GM20000 (cell line): ENCODE results near the gene CAMK1D.

Experiments
- DNase-seq: peaks from one replicate; pipeline ENCODE4 v3.0.0; 2012; ENCODE audit warnings: low spot score
- TF ChIP-seq, protein P1 (sequence below): IDR thresholded peaks from 2 replicates; pipeline ENCODE4 v1.5.1; 2012; ENCODE audit warnings: mild to moderate bottlenecking, control low read depth; ENCODE audit errors: extremely low read depth, missing control alignments

Gene CAMK1D

DNA sequence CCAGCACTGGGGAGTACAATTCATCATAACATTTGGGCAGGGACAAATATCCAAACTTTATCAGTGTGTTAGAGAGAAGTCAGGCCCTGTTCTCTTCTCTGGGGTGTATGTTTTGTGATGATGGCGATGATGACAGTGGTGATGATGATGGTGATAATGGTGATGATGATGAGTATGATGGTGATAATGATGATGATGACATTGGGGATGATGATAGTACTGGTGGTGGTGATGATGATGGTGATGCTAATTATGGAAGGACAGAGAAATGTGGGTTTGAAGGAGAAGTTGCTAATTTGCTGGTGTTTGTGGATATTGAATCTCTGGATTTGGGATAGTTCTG is 64.0 kb downstream of the CAMK1D start:
- TF ChIP-seq, protein P1, sequence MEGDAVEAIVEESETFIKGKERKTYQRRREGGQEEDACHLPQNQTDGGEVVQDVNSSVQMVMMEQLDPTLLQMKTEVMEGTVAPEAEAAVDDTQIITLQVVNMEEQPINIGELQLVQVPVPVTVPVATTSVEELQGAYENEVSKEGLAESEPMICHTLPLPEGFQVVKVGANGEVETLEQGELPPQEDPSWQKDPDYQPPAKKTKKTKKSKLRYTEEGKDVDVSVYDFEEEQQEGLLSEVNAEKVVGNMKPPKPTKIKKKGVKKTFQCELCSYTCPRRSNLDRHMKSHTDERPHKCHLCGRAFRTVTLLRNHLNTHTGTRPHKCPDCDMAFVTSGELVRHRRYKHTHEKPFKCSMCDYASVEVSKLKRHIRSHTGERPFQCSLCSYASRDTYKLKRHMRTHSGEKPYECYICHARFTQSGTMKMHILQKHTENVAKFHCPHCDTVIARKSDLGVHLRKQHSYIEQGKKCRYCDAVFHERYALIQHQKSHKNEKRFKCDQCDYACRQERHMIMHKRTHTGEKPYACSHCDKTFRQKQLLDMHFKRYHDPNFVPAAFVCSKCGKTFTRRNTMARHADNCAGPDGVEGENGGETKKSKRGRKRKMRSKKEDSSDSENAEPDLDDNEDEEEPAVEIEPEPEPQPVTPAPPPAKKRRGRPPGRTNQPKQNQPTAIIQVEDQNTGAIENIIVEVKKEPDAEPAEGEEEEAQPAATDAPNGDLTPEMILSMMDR, result no peak
- no peak for DNase-seq

DNA sequence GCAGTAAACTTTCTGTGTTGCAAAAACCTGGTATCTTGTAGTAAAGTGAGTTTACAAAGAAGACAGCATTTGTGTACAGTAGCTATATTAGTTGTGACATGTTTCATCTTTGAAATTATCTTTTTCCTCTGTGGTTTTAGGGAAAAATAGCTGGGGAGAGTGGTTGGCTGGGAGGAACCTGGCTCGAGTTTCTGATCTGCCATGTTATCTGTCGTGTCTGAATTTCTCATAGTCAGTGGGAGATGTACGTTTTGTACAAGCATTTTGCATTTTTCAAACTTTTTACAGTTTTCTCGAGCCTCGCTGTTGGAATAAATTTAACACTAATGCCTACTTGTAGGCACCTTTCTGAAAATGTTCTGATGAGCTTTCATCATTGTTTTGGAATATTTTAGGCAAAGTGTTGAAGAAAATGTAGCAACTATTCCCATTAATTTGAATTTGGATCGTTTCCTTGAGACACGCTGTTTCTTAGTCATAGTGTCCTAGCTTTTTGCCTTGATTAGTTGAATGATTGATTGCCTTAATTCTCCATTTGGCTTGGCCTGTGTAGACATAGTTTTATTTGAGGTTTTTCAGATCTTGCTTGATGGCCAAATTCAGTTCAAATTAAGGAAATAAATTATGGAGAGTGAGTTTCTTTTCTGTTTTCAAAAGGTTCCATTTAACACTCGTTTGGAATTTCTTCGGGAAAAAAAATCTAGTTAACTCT is 65.1 kb downstream of the CAMK1D start:
- DNase-seq, result no peak
- TF ChIP-seq, protein P1, result no peak

DNA sequence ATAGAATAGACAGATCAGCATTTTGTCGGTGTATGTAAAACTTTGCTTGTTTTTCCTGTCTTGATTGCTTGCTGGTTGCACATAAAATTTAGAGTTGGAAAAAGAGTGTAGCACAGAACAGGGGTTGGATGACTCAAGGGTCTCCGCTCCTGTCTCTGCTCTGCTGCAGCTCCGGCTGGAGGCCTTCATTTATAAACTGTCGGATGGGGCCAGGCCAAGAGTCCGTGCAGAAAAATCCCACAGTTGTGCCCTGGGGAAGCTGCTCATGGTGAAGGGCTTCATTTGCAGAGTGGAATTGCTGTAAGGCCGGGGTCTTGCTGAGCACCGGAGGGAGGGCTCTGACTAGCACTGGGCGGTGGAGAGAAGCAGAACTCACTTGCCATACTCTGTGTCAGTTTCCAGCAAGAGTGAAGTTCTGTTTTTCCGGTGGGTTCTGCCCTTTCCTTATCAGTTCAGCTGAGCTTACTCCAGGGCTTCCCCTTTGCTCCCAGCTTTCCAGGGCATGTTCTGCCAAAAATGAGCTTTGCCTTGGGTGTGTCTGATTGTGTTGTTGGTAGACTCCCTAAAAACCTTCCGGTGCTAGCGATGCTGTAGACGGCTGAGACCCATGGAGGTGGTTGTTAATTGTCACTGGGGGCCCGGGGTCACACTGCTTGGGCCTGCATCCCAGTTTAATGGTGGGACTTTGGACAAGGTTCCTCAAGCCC is 67.2 kb downstream of the CAMK1D start:
- TF ChIP-seq, protein P1, result no peak
- DNase-seq, result no peak

DNA sequence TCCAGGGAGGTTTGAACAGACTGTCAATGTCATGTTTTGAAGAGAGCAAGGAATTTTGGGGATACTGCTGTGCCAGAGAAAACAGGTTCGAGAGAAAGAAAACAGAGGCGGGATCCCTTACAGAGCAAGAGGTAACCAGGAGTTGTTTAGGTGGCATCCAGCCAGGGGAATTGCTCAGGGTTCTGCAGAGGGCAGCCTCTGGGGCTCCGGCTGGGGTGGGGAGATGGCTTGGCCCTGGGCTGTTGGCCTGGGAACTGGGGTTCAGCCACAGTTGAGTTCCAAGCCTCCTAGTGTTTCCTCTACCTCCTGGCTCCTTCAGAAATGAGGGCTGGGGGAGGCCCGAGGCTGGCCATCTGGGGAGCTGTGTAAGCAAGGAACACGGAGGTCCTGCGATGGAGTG is 68.0 kb downstream of the CAMK1D start:
- TF ChIP-seq, protein P1, result no peak
- no peak for DNase-seq

DNA sequence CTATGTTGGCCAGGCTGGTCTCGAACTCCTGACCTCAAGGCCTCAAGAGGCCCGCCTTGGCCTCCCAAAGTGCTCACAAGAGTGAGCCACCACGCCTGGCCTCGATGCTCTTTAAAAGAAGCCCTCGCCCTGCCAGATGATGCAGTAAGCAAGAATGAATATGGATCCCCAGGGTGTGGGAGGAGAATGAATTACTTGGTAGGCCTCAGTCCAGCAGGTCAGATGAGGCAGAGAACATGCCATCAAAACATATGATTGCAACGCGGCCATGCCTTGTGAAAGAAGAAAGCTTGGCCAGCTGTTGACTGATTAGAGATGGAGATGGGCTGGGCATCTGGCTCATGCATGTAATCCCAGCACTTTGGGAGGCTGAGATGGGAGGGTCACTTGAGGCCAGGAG is 68.7 kb downstream of the CAMK1D start:
- TF ChIP-seq, protein P1, result no peak
- DNase-seq, result no peak

DNA sequence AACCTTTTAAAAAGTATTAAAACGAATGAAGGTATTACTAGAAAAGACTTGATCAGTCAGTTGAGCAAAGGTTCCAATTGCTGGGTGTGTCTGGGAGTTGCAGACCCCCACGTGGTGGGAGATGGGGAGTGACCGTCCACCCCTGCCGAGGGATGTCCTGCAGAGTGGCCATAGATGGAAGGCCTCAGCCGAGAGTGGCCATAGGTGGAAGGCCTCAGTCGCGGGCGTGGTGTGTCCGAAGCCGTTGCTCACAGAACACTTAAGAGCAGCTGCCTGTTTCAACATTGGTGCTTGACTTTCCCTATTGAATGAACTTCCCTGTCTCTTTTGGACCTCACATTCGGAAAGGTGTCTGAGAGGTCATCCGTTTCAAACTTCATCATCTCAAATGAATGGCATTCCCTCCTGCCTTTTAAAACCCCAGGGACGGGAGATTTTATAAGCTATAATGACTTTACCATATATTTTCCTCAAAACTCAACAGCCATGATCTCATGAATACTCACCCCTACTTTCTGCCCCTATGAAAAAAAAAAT is 69.4 kb downstream of the CAMK1D start:
- TF ChIP-seq, protein P1, result no peak
- no peak for DNase-seq

DNA sequence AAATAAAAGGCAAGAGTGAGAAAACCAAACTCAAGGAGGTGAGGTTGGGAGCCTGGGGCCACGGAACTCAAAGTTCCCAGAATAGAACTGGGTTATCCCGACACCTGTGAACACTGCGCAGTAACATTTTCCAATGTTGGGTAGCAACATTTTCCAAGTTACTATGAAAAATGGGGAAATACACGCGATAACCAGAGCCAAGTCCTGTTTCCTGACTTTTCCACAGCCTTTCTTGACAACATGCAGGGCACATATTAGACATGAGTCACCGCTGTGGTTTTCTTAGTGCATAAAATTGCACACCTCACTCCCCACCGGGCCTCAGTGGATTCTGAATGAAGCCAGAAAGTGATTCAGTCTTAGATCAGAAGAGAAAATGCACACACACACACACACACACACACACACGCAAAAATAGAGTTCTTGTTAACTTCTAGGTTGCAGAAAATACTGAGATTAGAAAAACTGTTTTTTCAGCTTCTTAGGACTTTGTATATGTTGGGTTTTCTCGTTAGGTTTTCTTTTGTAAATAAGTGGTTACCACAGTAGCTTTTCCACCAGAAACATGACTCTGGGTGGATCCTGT is 70.0 kb downstream of the CAMK1D start:
- no peak for DNase-seq

More for the DNA sequence above, 70.0 kb downstream of the CAMK1D start:
- TF ChIP-seq, protein P1, result no peak
